NB4 (cell line): ENCODE data around the gene VEZF1.

Experiments used
- CTCF ChIP-seq: IDR thresholded peaks from one replicate; pipeline ENCODE4 v1.5.1; 2012; ENCODE audit warnings: low read depth, low read length
- MAX ChIP-seq: IDR thresholded peaks from 2 replicates; pipeline ENCODE4 v1.6.1; 2011; ENCODE audit warnings: low read depth, low read length
- MYC ChIP-seq: IDR thresholded peaks from 2 replicates; pipeline ENCODE4 v1.6.1; 2011; ENCODE audit warnings: low read depth, low read length

GRCh38 chr17:58010067-58010799 lies 22.2 kb upstream of the VEZF1 start:
- no peak for TF ChIP-seq MAX
- TF ChIP-seq CTCF, result no peak
- no peak for TF ChIP-seq MYC
